SK-N-SH (cell line): Measurements from ENCODE around the gene VCP. TPM values are rescaled to one million over a fixed set of nuclear protein-coding genes. Genes with fewer than 3 reads are reported as not detected.

Source experiments
- CTCF ChIA-PET: fragments of 300-600, 350-600 bp; formaldehyde crosslinking; extraction: SDS; loops from one replicate; lab custom pipeline; 2021; lab: Yijun Ruan, JAX
- POLR2A ChIA-PET: fragments of 350-600 bp; sonication (Branson Sonifier 250); formaldehyde crosslinking; extraction: SDS; loops from one replicate; lab custom pipeline; 2020; ENCODE audit warnings: antibody characterized with exemption, inconsistent platforms; lab: Yijun Ruan, JAX
- DNase-seq: peaks from one replicate; pipeline ENCODE4 v3.0.0; 2012
- H2AFZ ChIP-seq: fragments of 200-600 bp; sonication (generic); 2 replicates; pipeline ENCODE4 v1.8.1; 2016; ENCODE audit warnings: antibody characterized with exemption, mild to moderate bottlenecking, low read depth
- H3F3A ChIP-seq: fragments of 200-600 bp; sonication (generic); replicated peaks from 2 replicates; pipeline ENCODE3; 2016; ENCODE audit warnings: antibody characterized with exemption, mild to moderate bottlenecking; ENCODE audit not compliant: insufficient read depth
- H3K27ac ChIP-seq, 2 experiments: fragments of 200-500 bp in 1 of 2; fragments of 200-600 bp in 1 of 2; sonication (Bioruptor generic) in 1 of 2; sonication (generic), shearing (Covaris generic) in 1 of 2; 2 replicates each; pipeline versions ENCODE4 v1.5.1 to v1.6.1; 2014 to 2016; ENCODE audit warnings: low read depth in 2 of 2, inconsistent platforms in 1 of 2, low read length in 1 of 2, mild to moderate bottlenecking in 1 of 2, mixed read lengths in 1 of 2
- H3K27me3 ChIP-seq: fragments of 200-600 bp; sonication (generic), shearing (Covaris generic); 2 replicates; pipeline ENCODE4 v1.6.1; 2016; ENCODE audit warnings: mixed run types; ENCODE audit not compliant: insufficient read depth
- H3K36me3 ChIP-seq, 2 experiments: fragments of 200-500 bp in 1 of 2; fragments of 200-600 bp in 1 of 2; sonication (Bioruptor generic) in 1 of 2; sonication (generic) in 1 of 2; replicated peaks in 1 of 2; 2 replicates each; pipeline versions ENCODE3 to v1.5.1; 2014 to 2016; ENCODE audit warnings: low read length in 1 of 2, mild to moderate bottlenecking in 1 of 2; ENCODE audit not compliant: insufficient read depth in 2 of 2, control insufficient read depth in 1 of 2
- H3K4me1 ChIP-seq, 2 experiments: fragments of 200-500 bp in 1 of 2; fragments of 200-600 bp in 1 of 2; sonication (Bioruptor generic) in 1 of 2; sonication (generic), shearing (Covaris generic) in 1 of 2; 2 replicates each; pipeline versions ENCODE4 v1.5.1 to v1.6.1; 2014 to 2016; ENCODE audit warnings: low read depth in 1 of 2, low read length in 1 of 2, mixed run types in 1 of 2; ENCODE audit not compliant: insufficient read depth in 2 of 2, control insufficient read depth in 1 of 2
- H3K4me2 ChIP-seq: fragments of 200-600 bp; sonication (generic), shearing (Covaris generic); 2 replicates; pipeline ENCODE4 v1.6.1; 2017; ENCODE audit warnings: mixed run types
- H3K4me3 ChIP-seq, 2 experiments: fragments of 200-500 bp in 1 of 2; fragments of 200-600 bp in 1 of 2; sonication (Bioruptor generic) in 1 of 2; sonication (generic), shearing (Covaris generic) in 1 of 2; 2 replicates each; pipeline versions ENCODE4 v1.5.1 to v1.8.1; 2014 to 2016; ENCODE audit warnings: low read depth in 2 of 2, inconsistent platforms in 1 of 2, low read length in 1 of 2, mild to moderate bottlenecking in 1 of 2, mixed read lengths in 1 of 2, moderate library complexity in 1 of 2
- H3K79me2 ChIP-seq: fragments of 200-600 bp; sonication (generic); 2 replicates; pipeline ENCODE4 v1.8.1; 2017; ENCODE audit warnings: mild to moderate bottlenecking; ENCODE audit not compliant: insufficient read depth
- H3K9ac ChIP-seq: fragments of 200-600 bp; sonication (generic); 2 replicates; pipeline ENCODE4 v1.6.1; 2017; ENCODE audit warnings: mixed run types
- H3K9me2 ChIP-seq: fragments of 200-600 bp; sonication (generic); 2 replicates; pipeline ENCODE4 v1.6.1; 2017; ENCODE audit warnings: mixed run types
- H3K9me3 ChIP-seq: fragments of 200-600 bp; sonication (generic); 2 replicates; pipeline ENCODE4 v1.6.1; 2017; ENCODE audit warnings: mixed run types, mild to moderate bottlenecking, moderate library complexity
- H4K20me1 ChIP-seq: fragments of 200-600 bp; sonication (generic); 2 replicates; pipeline ENCODE4 v1.6.1; 2017; ENCODE audit warnings: mild to moderate bottlenecking, mixed run types; ENCODE audit not compliant: insufficient read depth
- ELF1 ChIP-seq: IDR thresholded peaks from 2 replicates; pipeline ENCODE4 v1.4.0; 2012
- EP300 ChIP-seq, 2 experiments: IDR thresholded peaks; 2 replicates each; pipeline versions ENCODE4 v1.4.0 to v1.6.1; 2012; ENCODE audit warnings: borderline replicate concordance in 1 of 2, low read depth in 1 of 2, low read length in 1 of 2
- FOXJ3 ChIP-seq: sonication (generic); formaldehyde crosslinking; IDR thresholded peaks from 2 replicates; pipeline ENCODE4 v1.5.1; 2020; ENCODE audit warnings: mild to moderate bottlenecking, missing genetic modification reagents
- GATA2 ChIP-seq: sonication (generic); formaldehyde crosslinking; IDR thresholded peaks from 2 replicates; pipeline ENCODE4 v1.5.0; 2020; ENCODE audit warnings: mild to moderate bottlenecking, missing genetic modification reagents
- JUND ChIP-seq: IDR thresholded peaks from 2 replicates; pipeline ENCODE4 v1.4.0; 2012
- MEF2A ChIP-seq: IDR thresholded peaks from 2 replicates; pipeline ENCODE4 v1.4.0; 2012; ENCODE audit warnings: low read depth, borderline replicate concordance
- NFIC ChIP-seq: IDR thresholded peaks from 2 replicates; pipeline ENCODE4 v1.4.0; 2012; ENCODE audit warnings: borderline replicate concordance
- POLR2AphosphoS5 ChIP-seq: IDR thresholded peaks from 2 replicates; pipeline ENCODE4 v1.6.1; 2012; ENCODE audit warnings: low read depth, low read length
- RCOR1 ChIP-seq: fragments of 150-350 bp; IDR thresholded peaks from 2 replicates; pipeline ENCODE4 v1.6.1; 2017; ENCODE audit warnings: antibody characterized with exemption, low read length
- REST ChIP-seq: IDR thresholded peaks from 2 replicates; pipeline ENCODE4 v1.6.1; 2012; ENCODE audit warnings: mild to moderate bottlenecking, low read depth, low read length, moderate library complexity
- RFX5 ChIP-seq: IDR thresholded peaks from 2 replicates; pipeline ENCODE4 v1.6.1; 2012; ENCODE audit warnings: mild to moderate bottlenecking, improper control_type of control experiment, low read length
- SIN3A ChIP-seq: IDR thresholded peaks from 2 replicates; pipeline ENCODE4 v1.6.1; 2012; ENCODE audit warnings: low read depth, mild to moderate bottlenecking, low read length, moderate library complexity, borderline replicate concordance
- TAF1 ChIP-seq: IDR thresholded peaks from 2 replicates; pipeline ENCODE4 v1.6.1; 2012; ENCODE audit warnings: low read depth, mild to moderate bottlenecking, low read length, moderate library complexity, borderline replicate concordance
- USF2 ChIP-seq: fragments of 150-350 bp; IDR thresholded peaks from 2 replicates; pipeline ENCODE4 v1.6.1; 2017; ENCODE audit warnings: antibody characterized with exemption, low read length, low read depth, borderline replicate concordance
- WGBS: methylation state at CpG from one replicate; pipeline ENCODE4 v1.1.6; 2017; ENCODE audit warnings: low lambda C conversion rate; 5-methylcytosine and 5-hydroxymethylcytosine counted together
- polyA plus RNA-seq, 3 experiments: library from polyadenylated mRNA; depleted of rRNA; stranded (reverse); fragments of >200 nt; gene quantifications; 2 replicates each; pipeline ENCODE4 v1.2.3, GENCODE V29; 2012
- TF ChIP-seq, protein P1 (sequence below): IDR thresholded peaks from 2 replicates; pipeline ENCODE4 v1.4.0; 2012; ENCODE audit warnings: low read depth, borderline replicate concordance
- TF ChIP-seq, protein P2 (sequence below): fragments of 150-350 bp; IDR thresholded peaks from 2 replicates; pipeline ENCODE4 v1.6.1; 2016; ENCODE audit warnings: mild to moderate bottlenecking, low read depth, low read length

VCP gene
- polyA plus RNA-seq, 1 of the 3 experiments (the other 2 are of a cell fraction): 238 TPM

DNA sequence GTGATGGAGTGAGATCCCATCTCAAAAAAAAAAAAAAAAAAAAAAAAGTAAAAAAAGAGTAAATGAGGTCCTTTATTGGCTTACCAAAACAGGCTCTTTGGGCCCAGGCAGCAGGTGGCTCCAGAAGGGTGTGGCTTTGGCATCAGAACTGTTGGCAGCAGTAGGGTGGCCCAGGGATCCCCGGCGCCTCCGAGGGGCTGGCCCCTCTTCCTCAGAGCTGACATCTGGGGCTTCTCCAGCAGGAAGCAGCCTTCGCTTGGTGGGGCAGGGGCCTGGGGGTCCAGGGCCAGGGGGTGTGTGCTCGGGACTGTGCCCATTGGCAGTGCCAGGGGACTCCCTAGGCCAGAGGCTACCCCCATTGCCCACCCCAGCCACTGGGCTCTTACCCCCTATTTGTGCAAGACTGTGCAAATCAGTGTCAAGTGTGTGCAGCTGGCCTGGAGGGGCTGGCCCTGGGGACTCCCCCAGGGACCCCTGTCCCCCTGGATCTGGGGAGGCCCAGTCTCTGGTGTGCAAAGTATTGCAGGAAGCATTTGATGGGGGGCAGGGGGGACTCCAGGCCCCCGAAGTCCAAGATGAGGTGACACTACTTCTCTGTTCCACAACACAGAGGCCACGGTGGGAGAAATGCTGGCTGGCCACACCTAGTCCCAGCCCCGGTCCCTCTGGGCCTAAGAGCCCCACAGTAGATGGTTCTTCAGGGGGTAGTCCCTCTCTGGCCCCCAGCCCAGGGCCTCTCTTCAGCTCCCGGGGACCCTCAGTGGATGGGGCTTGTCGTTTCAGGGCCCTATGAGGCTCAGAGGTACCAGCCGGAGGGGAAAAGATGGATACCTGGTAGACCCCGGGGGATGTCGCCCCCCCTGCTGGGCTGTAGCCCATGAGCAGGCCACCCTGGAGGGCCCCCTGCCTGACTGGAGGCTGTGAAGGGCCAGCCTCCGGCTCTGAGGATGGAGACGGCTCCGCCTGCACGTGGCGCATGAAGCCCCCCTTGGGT is 35.2 kb upstream of the VCP start:
- ChIA-PET CTCF (interaction anchor here (1.6 to 3.8 kb wide), 4 partner anchors 8 to 208 kb away, joined by 5 to 25 read pairs (median 10); partner anchors contain the start of genes ATOSB and PIGO), POLR2A (interaction anchor here (0.6 kb wide), 1 partner anchor 178 kb away, joined by 3 read pairs; no protein-coding TSS in a partner anchor)
- H3F3A ChIP-seq: peaks cover 29% of the 10 kb centered on the region

More for the DNA sequence above, 35.2 kb upstream of the VCP start:
- H3K27me3 ChIP-seq: no peaks in the 10 kb centered on the region
- peaks cover 46% of the 10 kb centered on the region for H3K79me2 ChIP-seq
- H3K9ac ChIP-seq: no peak overlapping the region
- H4K20me1 ChIP-seq: peaks cover 19% of the 10 kb centered on the region; the same call in 1 of the 2 replicates
- no peaks in the 10 kb centered on the region for H3K9me2 ChIP-seq
- peaks cover 20 to 47% of the 10 kb centered on the region in 2 experiments for H3K36me3 ChIP-seq
- H3K4me1 ChIP-seq: peaks cover 26 to 34% of the 10 kb centered on the region in 2 experiments
- no peak overlapping the region for H3K4me3 ChIP-seq
- 79% methylated on average over 10 of the region's 18 CpGs for WGBS
- H3K27ac ChIP-seq: no peak overlapping the region
- no peak overlapping the region for H2AFZ ChIP-seq
- no peak overlapping the region for H3K4me2 ChIP-seq
- no peak for DNase-seq
- TF ChIP-seq NFIC: no peak
- no peak for TF ChIP-seq REST
- TF ChIP-seq JUND: no peak
- TF ChIP-seq, protein P1, sequence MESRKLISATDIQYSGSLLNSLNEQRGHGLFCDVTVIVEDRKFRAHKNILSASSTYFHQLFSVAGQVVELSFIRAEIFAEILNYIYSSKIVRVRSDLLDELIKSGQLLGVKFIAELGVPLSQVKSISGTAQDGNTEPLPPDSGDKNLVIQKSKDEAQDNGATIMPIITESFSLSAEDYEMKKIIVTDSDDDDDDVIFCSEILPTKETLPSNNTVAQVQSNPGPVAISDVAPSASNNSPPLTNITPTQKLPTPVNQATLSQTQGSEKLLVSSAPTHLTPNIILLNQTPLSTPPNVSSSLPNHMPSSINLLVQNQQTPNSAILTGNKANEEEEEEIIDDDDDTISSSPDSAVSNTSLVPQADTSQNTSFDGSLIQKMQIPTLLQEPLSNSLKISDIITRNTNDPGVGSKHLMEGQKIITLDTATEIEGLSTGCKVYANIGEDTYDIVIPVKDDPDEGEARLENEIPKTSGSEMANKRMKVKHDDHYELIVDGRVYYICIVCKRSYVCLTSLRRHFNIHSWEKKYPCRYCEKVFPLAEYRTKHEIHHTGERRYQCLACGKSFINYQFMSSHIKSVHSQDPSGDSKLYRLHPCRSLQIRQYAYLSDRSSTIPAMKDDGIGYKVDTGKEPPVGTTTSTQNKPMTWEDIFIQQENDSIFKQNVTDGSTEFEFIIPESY: no peak
- no peak for TF ChIP-seq TAF1
- no peak for TF ChIP-seq FOXJ3 (CRISPR knock-in tag)
- no peak for TF ChIP-seq ELF1
- TF ChIP-seq POLR2AphosphoS5: no peak
- no peak for TF ChIP-seq MEF2A
- no peak for TF ChIP-seq SIN3A
- TF ChIP-seq RFX5: no peak
- TF ChIP-seq, protein P2, sequence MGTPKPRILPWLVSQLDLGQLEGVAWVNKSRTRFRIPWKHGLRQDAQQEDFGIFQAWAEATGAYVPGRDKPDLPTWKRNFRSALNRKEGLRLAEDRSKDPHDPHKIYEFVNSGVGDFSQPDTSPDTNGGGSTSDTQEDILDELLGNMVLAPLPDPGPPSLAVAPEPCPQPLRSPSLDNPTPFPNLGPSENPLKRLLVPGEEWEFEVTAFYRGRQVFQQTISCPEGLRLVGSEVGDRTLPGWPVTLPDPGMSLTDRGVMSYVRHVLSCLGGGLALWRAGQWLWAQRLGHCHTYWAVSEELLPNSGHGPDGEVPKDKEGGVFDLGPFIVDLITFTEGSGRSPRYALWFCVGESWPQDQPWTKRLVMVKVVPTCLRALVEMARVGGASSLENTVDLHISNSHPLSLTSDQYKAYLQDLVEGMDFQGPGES: no peak
- no peak for TF ChIP-seq USF2
- TF ChIP-seq GATA2 (CRISPR knock-in tag): no peak
- TF ChIP-seq EP300 (IDR thresholded peaks at IDR 0.05; ENCODE audit: borderline replicate concordance in 1 of 2, low read depth in 1 of 2, low read length in 1 of 2): no peak
- no peak for TF ChIP-seq RCOR1
- H3K9me3 ChIP-seq: no peaks in the 10 kb centered on the region
